ENCODE measurements around the gene COL4A3.

GRCh38 chr2:227201771-227202170 lies 37.3 kb downstream of the COL4A3 start:
- TF ChIP-seq ELK1 (CRISPR knock-in tag; IDR thresholded peaks at IDR 0.05), result no peak
- TF ChIP-seq HEY1 (CRISPR knock-in tag; IDR thresholded peaks at IDR 0.05; ENCODE audit: borderline replicate concordance), result no peak
- TF ChIP-seq NR1H2 (CRISPR knock-in tag; IDR thresholded peaks at IDR 0.05), result no peak
- no peak for TF ChIP-seq EP300 (IDR thresholded peaks at IDR 0.05; ENCODE audit: low read length)
- TF ChIP-seq CTCF (IDR thresholded peaks at IDR 0.05 in 2 of 3, conservative IDR thresholded peaks at IDR 0.05 in 1 of 3; ENCODE audit: insufficient read depth in 2 of 3, low read depth in 1 of 3, low read length in 3 of 3), result no peak

Measured in K562 (cell line).